ENCODE measurements around the gene INO80.

The INO80 gene

DNA sequence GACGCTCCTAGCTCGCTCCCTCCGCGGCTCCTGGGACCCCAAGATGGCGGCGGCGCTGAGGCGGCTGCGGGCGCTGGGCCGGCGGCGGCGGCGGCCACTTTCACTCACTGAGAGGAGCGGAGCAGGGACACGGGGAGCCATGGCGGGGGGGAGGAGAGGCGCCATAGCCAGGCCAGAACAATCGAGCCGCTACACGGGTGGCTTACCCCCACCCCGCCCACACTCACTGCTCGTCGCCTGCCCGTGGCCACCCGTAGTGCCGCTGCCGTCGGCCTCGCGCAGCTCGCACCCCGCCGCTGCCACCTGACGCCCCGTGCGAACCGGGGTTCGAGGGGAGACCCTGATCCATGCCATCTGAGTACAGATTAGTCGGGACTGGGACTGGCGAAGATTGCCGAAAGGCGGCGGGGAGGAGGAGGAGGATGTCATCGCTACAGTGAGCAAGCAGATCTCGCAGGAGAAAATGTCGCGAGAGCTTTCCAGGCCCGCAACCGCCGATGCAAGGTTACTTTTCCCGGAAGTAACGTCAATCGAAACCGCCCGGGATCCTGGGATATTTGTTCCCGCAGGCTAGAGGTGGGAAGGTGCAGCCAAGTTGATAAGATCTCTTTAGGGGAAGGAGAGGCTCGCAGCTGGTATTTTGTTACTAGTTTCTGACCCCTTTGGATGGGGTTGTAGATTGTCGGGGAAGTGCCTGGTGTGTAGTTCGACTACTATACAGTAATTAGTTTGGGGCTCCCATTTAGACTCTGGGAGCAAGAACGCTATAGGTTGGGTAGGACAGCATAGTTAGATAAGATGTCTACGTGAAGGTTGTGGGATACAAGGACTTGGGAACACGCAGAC, at the start of gene INO80:
Gene INO80 (minus strand): TSS at position 165 of the 846 bp plus-strand sequence. CDS start 19,970 bp downstream, outside the sequence.
- peak; percentile 89 for DNase-seq (ENCODE audit: low read depth, low spot score)
- CTCF ChIA-PET = interaction anchor here (1.0 to 2.9 kb wide), 2 partner anchors 69 to 213 kb away, joined by 3 to 9 read pairs; no protein-coding TSS in a partner anchor
- POLR2A ChIA-PET = interaction anchor here (0.6 to 1.5 kb wide), 7 partner anchors 10 to 222 kb away, joined by 3 to 7 read pairs (median 3); partner anchors contain the start of gene VPS18
- H3K4me3 ChIP-seq (ENCODE audit: low read depth, low read length) = peak within 1 kb of the TSS; percentile 95
- TF ChIP-seq, protein P1, sequence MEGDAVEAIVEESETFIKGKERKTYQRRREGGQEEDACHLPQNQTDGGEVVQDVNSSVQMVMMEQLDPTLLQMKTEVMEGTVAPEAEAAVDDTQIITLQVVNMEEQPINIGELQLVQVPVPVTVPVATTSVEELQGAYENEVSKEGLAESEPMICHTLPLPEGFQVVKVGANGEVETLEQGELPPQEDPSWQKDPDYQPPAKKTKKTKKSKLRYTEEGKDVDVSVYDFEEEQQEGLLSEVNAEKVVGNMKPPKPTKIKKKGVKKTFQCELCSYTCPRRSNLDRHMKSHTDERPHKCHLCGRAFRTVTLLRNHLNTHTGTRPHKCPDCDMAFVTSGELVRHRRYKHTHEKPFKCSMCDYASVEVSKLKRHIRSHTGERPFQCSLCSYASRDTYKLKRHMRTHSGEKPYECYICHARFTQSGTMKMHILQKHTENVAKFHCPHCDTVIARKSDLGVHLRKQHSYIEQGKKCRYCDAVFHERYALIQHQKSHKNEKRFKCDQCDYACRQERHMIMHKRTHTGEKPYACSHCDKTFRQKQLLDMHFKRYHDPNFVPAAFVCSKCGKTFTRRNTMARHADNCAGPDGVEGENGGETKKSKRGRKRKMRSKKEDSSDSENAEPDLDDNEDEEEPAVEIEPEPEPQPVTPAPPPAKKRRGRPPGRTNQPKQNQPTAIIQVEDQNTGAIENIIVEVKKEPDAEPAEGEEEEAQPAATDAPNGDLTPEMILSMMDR (IDR thresholded peaks at IDR 0.05; ENCODE audit: insufficient read depth, low read length, missing control alignments) = no peak

DNA sequence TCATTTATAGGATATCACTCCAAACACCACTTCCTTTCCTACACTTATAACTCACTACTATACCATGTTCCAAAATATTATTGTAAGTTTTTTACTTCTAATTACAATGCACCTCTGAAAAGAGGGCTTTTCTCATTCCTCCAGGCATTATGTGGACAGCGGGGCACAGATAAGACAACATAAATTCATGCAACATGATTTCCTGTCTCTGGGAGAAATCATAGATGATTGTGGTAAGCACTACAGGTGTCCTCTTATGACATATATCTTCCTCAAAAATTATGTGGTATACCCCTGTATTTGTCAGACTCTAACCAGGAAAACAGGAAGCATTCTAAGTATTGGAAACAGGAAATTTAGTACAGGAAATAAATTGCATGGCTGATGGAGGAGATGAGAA, 45.7 kb upstream of the INO80 start:
- ChIA-PET CTCF (interaction anchor here (1.2 kb wide), 1 partner anchor 20 kb away, joined by 3 read pairs; no protein-coding TSS in a partner anchor), POLR2A (no interaction called here)
- no peak overlapping the region for H3K4me3 ChIP-seq (ENCODE audit: low read depth, low read length)
- DNase-seq (ENCODE audit: low read depth, low spot score) = no peak
- TF ChIP-seq, protein P1 (IDR thresholded peaks at IDR 0.05; ENCODE audit: insufficient read depth, low read length, missing control alignments) = no peak

GRCh38 chr15:41161336-41161735, 45.3 kb upstream of the INO80 start:
- TF ChIP-seq, protein P1 (IDR thresholded peaks at IDR 0.05; ENCODE audit: insufficient read depth, low read length, missing control alignments) = no peak
- CTCF ChIA-PET = no interaction called here
- POLR2A ChIA-PET = no interaction called here
- no peak for DNase-seq (ENCODE audit: low read depth, low spot score)
- no peak overlapping the region for H3K4me3 ChIP-seq (ENCODE audit: low read depth, low read length)

DNA sequence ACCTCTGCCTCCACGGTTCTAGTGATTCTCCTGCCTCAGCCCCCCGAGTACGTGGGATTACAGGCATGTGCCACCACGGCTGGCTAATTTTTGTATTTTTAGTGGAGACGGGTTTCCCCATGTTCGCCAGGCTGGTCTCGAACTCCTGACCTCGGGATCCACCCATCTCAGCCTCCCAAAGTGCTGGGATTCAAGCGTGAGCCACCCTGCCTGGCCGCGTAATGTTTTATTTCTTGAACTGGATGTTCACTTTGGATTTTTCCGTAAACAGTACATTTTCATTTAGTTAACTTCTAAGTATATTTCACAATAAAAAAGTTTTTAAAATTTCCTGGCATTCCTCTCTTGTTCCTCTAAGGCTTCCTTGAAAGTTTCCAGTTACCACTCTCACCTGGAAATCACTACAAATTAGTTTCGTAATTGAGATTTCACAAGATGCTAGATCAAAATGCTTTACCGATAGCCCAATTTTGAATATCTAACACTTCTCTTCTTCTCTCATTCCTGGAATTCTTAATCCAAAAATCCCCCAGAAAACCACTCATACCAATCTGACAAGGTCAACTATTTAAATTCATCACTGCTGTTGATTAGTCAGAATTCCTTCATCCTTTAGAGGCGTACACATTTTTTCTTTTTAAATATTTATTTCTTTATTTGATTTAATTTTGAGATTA, 44.7 kb upstream of the INO80 start:
- no peak for DNase-seq (ENCODE audit: low read depth, low spot score)
- ChIA-PET POLR2A (no interaction called here), CTCF (no interaction called here)
- TF ChIP-seq, protein P1 (IDR thresholded peaks at IDR 0.05; ENCODE audit: insufficient read depth, low read length, missing control alignments) = no peak
- no peak overlapping the region for H3K4me3 ChIP-seq (ENCODE audit: low read depth, low read length)

GRCh38 chr15:41154412-41154811, 38.3 kb upstream of the INO80 start:
- TF ChIP-seq, protein P1 (IDR thresholded peaks at IDR 0.05; ENCODE audit: insufficient read depth, low read length, missing control alignments) = no peak
- CTCF ChIA-PET = interaction anchor here (0.6 kb wide), 1 partner anchor 31 kb away, joined by 3 read pairs; no protein-coding TSS in a partner anchor
- no peak for DNase-seq (ENCODE audit: low read depth, low spot score)
- POLR2A ChIA-PET = interaction anchor here (0.6 kb wide), 1 partner anchor 201 kb away, joined by 3 read pairs; the partner anchor contains the start of gene CHAC1
- H3K4me3 ChIP-seq (ENCODE audit: low read depth, low read length) = no peak overlapping the region

GRCh38 chr15:41153733-41154132, 37.7 kb upstream of the INO80 start:
- CTCF ChIA-PET = interaction anchor here (0.6 to 1.6 kb wide), 2 partner anchors 32 to 212 kb away, joined by 3 to 5 read pairs; no protein-coding TSS in a partner anchor
- DNase-seq (ENCODE audit: low read depth, low spot score) = no peak
- no peak overlapping the region for H3K4me3 ChIP-seq (ENCODE audit: low read depth, low read length)
- TF ChIP-seq, protein P1 (IDR thresholded peaks at IDR 0.05; ENCODE audit: insufficient read depth, low read length, missing control alignments) = no peak
- POLR2A ChIA-PET = no interaction called here

All from AG04449 (cell line).